HT1080 (cell line): Measurements from ENCODE around the gene ZNF679. TPM values are rescaled to one million over a fixed set of nuclear protein-coding genes. Genes with fewer than 3 reads are reported as not detected.
"Not testable (repeated sequence)": the region's sequence is repeated elsewhere in the genome, so short reads cannot be mapped to it uniquely, and the experiment has no call there.

ENCODE experiments used
- DNase-seq: peaks from one replicate; pipeline ENCODE4 v3.0.0-alpha.2; 2015; ENCODE audit warnings: low read depth
- polyA plus RNA-seq, 2 experiments: library from polyadenylated mRNA; depleted of rRNA; stranded (reverse); fragments of >200 nt; gene quantifications; 2 replicates each; pipeline ENCODE4 v1.2.3, GENCODE V29; 2015
- total RNA-seq: library from RNA; depleted of rRNA; stranded (reverse); fragments of >200 nt; shearing (Covaris generic); gene quantifications from 2 replicates; pipeline ENCODE4 v1.2.3, GENCODE V29; 2014; rRNA removed

ZNF679 gene
- not detected in 2 replicates for total RNA-seq
- polyA plus RNA-seq (2015; cell fraction: cytosol; rRNA removed): not detected in 2 replicates
- polyA plus RNA-seq (2015; cell fraction: nucleus; rRNA removed): not detected in 2 replicates

DNA sequence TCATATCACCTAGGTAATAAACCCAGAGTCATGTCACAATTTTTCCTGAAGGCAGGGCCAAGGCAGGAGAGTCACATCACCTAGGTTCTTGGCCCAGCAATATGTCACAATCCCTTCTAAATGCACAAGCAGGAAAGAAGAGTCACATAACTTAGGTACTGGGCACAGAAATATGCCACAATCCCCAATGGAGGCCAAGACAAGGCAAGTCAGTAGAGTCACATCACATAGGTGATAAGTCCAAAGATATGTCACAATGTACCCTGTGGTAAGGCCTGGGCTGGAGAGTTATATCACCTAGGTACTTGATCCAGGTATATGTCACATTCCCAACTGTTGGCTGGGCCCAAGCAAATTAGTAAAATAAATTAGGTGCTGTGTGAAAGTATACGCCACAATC lies at the start of gene ZNF679:
Gene ZNF679, plus strand, starts transcription at position 301 of the 400 bp plus-strand sequence. CDS start 20,644 bp downstream, outside the sequence.
- not testable (repeated sequence) for DNase-seq

DNA sequence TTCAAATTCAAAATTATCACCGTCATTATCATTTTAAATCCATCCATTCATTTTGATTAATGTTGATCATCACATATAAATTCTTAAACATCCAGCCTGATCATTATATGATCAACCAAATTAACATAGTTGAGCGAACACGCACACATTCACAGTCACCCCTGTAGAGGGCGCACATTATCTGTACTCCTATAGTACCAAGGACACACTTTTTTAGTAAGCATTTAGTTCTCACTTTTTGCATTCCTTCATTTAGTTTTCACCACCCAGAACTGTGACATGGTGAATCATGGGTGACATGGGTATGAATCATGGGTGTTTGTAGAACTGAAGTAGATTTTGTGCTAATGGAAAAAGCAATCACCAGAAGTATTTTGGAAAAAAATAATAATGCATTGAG lies 47.3 kb upstream of the ZNF679 start:
- DNase-seq: no peak

DNA sequence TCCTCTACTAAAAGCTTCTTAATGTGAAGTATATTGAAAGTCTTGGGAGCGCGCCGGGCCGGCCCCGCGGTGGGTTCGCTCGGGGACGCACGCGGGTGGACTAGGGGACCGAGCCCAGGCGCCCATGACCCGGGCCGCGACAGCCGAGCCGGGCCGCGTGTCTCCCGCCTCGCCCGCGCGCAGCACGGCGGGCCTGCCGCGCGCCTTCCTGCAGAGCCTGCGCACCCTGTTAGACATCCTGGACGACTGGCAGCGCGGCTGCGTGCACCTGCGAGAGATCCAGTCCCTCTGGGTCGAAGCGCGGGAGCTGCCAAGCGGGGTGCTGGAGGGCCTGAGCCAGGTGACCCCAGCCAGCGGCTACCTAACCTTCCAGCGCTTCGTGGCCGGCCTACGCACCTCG lies 46.7 kb upstream of the ZNF679 start:
- DNase-seq: no peak

DNA sequence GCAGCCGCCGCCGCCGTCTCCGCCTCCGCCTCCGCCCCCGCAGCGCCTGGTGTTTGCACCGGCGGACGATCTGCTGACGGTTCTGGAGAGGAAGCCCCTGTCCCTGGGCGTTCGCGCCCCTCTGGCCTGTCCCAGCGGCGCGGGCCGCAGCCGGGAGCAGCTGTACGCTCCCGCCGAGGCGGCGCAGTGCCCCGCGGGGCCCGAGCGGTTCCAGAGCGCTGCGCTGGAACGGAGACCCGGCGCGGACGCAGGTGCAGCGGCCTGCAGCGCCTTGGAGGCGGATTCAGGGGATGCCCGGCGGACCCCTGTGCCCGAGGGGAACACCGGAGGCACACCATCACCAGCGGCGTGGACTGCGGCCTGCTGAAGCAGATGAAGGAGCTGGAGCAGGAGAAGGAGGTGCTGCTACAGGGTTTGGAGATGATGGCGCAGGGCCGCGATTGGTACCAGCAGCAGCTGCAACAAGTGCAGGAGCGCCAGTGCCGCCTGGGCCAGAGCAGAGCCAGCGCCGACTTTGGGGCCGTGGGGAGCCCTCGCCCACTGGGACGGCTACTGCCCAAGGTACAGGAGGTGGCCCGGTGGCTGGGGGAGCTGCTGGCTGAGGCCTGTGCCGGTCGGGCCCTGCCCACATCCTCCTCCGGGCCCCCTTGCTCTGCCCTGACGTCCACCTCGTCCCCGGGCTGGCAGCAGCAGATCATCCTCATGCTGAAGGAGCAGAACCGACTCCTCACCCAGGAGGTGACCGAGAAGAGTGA lies 46.1 kb upstream of the ZNF679 start:
- no peak for DNase-seq

DNA sequence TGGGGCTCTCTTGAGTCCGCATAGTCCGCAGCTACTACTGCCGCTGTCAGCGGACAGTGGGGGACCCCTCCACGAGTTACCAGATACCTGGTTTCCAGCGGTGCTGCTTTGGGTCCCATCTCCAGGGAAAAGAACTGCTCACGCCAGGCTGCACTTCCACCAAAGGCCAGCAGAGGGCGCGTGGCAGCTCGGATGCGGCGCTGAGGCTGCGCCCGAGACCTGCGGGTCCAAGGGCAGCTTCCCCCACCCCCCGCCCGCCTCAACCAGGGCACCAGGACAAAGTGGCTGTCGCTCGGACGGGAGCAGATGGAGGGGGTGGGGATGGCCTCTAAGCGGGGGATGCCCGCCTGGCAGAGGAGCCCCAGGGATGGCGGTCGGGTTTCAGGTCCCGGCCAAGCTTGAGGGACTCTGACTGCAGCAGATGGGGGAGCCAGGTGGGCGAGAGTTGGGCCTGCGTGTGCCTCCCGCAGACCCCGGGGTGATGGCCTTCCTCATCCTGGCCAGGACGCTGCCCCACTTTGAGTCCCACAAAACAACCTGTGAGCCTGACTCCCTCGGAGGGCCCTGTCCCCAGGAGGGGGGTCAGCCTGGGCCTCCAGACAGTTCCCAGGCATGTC lies 45.0 kb upstream of the ZNF679 start:
- DNase-seq: no peak

DNA sequence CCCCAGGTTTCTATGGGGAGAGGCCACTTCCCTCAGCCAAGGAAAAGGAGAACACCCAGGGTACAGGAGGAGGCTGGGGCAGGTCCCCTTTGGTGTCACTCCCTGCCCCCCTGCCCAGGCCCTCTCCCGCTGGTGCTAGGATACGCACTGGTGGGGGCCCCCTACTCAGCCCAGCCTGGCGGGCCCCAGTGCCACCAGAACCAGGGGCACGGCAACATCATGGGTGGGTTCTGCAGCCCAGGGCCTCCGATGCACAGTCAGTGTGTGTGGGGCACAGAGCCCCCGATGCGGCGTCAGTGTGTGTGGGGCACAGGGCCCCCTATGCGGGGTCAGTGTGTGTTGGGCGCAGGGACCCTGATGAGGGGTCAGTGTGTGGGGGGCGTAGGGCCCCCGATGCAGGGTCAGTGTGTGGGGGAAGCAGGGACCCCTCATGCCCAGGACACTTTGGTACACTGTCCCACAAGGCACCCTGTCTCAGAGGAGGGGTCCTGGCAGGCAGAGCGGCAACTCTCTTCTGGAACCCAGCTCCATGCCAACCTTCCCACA lies 44.4 kb upstream of the ZNF679 start:
- DNase-seq: no peak

DNA sequence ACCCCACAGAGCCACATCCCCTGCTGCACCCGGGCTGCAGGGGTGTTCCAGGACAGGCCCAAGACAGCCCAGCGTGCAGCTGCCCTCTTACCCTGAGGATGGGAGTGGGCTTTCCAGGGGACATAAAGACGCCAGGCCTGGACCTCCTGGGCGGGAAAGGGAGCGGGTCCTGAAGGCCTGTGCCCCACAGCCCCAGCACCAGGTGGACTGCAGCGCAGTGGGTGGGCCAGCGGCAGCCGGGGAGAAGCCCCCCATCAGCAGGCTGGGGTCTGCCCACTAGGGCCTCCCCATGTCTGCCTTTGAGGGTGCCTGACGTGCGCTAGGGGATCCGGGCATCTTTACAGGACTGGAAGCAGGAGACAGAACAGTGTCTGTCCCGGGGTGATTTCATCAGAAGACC lies 43.9 kb upstream of the ZNF679 start:
- no peak for DNase-seq

DNA sequence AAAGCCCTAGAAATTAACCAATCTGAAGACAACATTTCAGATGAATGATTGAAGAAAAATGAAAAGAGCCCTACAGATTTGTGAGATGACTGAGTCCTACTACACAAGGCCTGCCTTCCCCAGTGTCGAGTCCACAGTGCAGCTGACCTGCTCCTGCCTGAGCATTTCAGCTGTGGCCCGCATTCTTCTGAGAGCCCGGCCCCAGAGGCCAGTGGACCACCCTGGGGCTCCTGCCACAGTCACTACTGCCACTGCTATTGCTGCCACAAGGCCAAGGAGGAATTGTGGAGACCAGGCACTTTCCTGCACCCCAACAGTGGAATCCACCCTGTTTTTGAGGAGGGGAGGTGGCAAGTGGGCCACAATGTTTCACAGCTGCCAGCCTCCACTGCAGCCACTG lies 40.9 kb upstream of the ZNF679 start:
- DNase-seq: no peak

DNA sequence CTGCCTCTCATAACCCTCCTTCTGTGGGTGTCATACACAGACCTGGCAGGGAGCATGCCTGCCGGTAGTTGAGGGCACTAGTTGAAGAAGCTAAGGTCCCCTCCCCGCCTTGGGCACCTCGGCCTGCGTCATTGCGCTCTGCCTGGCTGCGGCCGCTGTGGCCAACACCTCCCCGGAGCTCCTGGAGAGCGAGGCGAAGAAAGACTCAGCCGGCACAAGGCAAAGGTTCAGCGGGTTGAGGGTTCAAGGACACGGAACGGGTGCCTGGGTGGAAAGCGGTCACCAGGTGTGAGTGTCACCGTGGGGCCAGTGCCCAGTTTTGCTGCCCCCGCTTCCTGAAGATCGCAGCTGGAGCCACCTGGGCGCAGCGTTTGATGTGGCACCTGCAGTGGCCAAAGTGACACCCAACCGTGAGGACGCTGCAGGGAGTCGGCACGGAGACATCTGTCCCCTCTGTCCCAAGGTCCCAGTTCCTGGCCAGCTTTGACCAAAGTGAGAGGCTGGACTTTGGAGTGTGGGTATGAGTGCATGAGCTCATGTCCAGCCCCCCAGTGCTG lies 36.0 kb upstream of the ZNF679 start:
- DNase-seq: no peak

DNA sequence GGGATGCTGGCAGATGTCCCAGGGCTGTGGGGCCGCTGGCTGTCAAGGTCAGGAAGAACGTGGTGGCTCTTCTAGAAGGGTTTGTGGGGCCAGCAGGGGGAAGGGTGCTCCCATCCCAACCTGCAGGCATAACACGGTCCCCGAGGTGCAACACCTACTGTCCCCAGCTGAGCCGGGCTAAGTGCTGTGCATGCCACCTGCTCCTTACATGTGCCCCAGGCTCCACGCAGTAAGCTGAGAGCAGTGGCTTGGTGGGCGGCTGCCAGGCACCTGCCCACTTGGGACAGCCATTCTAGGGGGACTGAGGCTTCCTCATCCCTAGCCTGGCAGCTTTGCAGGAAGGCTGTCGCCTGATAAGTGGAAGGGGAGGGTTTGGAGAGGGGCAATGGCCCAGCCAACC lies 35.5 kb upstream of the ZNF679 start:
- no peak for DNase-seq

DNA sequence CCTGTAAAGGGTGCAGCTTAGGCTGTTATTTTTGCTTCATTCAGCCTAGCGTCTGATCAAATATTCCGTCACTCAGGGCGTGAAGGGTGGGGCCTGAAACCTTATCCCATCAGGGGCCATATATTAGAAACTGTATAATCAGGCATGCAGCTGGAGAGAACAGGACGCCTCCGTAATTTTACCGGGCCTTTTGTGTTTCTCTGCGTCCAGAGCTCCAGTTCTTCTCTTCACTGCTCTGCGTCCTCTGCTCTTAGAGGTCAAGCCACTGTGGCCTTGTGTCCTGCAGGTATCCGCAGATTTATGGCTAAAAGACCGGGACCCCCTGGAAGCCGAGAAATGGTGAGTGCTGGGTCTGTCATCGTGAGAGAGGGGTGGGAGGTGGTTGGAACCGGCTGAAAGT lies 21.4 kb upstream of the ZNF679 start, which contains the start of gene ZNF735:
Gene ZNF735, plus strand, starts transcription at position 301 of the 400 bp plus-strand sequence. Its CDS starts 0 bp downstream, at position 301.
- no peak for DNase-seq

DNA sequence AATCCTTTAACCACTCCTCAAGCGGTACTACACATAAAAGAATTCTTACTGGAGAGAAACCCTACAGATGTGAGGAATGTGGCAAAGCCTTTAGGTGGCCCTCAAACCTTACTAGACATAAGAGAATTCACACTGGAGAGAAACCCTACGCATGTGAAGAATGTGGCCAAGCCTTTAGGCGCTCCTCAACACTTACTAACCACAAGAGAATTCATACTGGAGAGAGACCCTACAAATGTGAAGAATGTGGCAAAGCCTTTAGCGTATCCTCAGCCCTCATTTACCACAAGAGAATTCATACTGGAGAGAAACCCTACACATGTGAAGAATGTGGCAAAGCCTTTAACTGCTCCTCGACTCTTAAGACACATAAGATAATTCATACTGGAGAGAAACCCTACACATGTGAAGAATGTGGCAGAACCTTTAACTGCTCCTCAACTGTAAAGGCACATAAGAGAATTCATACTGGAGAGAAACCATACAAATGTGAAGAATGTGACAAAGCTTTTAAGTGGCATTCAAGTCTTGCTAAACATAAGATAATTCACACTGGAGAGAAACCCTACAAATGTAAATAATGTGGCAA lies 8.5 kb upstream of the ZNF679 start:
- not testable (repeated sequence) for DNase-seq

DNA sequence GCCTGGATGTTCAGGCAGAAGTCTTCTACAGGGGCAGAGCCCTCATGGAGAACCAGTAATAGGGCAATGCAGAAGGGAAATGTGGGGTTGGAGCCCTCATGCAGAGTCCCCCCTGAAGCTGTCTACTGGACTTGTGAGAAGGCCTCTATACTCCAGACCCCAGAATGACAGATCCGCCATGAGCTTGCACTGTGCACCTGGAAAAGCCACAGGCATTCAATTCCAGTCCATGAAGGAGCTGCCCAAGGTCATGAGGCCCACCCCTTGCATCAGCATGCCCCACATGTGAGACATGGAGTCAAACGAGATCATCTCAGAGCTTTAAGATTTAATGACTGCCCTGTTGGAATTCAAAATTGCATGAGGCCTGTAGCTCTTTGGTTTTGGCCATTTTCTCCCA lies 4.9 kb upstream of the ZNF679 start:
- no peak for DNase-seq

DNA sequence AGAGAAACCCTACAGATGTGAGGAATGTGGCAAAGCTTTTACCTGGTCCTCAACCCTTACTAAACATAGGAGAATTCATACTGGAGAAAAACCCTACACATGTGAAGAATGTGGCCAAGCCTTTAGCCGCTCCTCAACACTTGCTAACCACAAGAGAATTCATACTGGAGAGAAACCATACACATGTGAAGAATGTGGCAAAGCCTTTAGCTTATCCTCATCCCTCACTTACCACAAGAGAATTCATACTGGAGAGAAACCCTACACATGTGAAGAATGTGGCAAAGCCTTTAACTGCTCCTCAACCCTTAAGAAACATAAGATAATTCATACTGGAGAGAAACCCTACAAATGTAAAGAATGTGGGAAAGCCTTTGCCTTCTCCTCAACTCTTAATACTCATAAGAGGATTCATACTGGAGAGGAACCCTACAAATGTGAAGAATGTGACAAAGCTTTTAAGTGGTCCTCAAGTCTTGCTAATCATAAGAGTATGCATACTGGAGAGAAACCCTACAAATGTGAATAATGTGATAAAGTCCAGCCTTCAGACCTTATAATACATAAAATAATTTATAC lies 38.2 kb downstream of the ZNF679 start:
- no peak for DNase-seq

DNA sequence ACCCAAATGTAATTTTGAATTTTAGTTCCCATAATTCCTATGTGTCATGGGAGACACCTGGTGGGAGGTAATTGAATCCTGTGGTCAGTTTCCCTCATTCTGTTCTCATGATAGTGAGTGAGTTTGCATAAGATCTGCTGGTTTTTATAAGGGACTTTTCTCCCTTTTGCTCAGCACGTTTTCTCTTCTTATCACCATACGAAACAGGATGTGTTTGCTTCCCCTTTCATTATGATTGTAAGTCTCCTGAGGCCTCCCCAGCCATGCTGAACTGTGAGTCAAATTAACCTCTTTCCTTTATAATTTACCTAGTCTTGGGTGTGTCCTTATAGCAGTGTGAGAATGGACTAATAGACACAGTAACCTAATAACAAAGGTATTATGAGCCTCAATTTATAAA lies 49.4 kb downstream of the ZNF679 start:
- DNase-seq: no peak

DNA sequence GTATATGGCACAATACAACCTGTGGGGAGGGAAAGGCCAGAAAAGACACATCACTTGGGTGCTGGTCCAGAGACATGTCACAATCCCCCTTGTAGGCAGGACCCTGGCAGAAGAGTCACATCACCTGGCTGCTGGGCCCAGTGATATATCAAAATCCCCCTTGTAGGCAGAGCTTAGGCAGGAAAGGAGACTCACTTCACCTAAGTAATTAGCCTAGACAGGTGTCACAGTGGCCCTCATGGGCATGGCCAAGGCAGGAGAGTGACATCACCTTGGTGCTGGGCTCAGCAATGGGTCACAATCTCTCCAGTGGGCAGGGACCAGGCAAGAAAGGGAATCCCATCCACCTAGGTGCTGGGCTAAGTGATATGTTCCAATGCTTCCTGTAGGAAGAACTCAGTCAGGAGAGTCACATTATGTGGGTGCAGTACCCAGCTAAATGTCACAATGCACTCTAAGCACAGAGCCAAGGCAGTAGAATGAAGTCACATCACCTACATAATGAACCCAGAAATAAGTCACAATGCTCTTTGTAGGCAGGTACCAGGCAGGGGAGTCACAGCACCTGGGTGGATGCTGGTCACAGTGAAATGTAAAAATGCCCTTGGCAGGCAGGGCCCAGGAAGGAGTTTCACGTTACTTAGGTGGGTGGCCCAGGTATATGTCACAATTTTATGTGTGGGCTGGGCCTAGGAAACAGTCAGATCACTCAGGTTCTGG lies 66.6 kb downstream of the ZNF679 start:
- DNase-seq: no peak

DNA sequence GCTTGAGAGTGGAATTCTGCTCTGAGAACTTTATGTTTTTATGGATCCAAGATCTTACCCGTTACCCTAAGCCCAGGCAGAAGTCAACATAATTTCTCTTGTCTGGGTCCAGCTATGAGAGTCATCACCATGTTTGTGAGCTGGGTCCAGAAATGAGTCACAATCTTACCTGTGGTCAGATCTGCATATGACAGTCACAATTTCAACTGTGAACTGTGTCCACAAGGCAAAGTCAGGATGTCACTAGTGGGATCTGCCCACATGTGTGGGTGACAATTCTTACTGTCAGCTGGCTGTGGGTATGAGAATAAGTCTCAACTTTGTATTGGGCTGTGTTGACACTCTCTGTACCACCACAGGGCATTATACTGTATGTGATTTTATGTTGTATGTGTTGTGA lies 69.1 kb downstream of the ZNF679 start:
- DNase-seq: not testable (repeated sequence)

DNA sequence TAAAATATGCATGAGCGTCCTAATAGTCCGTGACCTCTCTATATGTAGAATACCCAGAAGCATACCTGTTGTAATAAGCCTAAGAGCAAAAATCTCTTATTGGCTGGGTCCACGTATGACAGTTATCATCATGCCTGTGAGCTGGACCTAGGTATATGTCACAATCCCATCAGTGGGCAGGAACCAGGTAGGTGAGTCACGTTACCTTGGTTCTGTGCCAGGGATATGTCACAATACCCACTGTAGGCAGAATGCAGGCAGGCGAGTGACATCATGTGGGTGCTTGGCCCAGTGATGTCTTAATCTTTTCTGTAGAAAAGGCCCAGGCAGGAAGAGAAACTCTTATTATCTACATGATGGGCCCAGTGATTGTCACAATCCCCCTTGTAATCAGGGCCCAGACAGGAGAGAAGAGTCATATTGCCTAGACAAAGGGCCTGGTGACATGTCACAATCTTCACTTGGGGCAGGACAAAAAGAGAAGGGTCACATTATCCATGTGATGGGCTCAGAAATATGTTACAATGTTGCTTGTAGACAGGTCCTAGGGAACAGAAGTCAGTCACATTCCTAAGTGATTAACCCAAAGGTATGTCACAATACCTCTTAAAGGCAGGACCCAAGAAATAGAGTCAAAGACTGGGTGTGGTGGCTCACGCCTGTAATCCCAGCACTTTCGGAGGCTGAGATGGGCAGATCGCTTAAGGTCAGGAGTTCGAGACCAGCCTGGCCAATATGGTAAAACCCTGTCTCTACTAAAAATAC lies 72.5 kb downstream of the ZNF679 start:
- DNase-seq: peak; percentile 8

DNA sequence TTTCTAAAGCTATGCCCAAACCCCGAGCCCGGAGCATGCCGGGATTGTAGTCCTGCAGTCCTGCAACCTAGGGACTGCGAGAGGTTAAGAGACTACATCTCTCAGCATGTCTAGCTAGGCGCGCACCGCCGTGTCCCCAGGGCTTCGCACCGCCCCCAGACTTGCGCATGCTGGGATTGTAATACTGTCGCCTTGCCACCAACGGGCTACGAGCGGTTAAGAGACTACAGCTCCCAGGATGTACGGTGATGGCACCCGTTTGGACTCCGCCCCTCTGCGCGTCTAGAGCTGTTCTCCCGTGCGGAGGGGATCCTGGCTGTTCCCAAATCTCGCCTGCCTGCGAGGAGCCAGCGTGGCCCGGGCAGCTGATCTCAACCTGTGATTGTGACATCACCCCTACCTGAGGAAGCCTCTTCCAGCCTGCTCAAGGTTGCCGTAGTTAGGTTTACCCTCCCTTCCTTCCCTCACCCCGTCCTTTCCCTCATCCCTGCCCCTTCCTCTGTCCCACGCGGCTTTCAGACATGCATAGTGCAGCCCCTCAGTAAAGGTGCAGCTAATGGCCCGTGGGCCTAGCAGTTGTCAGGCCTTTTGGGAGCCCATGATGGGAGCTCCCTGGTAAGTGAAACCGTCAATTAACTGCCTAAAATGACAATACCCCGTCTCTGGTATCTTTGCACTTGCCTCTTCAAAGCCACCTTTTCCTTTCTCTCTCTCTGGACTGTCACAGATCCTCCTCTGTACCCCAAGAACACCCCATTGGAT lies 79.2 kb downstream of the ZNF679 start:
- DNase-seq: peak; percentile 58
